ENCODE measurements around the gene CCDC82.

Gene CCDC82

DNA sequence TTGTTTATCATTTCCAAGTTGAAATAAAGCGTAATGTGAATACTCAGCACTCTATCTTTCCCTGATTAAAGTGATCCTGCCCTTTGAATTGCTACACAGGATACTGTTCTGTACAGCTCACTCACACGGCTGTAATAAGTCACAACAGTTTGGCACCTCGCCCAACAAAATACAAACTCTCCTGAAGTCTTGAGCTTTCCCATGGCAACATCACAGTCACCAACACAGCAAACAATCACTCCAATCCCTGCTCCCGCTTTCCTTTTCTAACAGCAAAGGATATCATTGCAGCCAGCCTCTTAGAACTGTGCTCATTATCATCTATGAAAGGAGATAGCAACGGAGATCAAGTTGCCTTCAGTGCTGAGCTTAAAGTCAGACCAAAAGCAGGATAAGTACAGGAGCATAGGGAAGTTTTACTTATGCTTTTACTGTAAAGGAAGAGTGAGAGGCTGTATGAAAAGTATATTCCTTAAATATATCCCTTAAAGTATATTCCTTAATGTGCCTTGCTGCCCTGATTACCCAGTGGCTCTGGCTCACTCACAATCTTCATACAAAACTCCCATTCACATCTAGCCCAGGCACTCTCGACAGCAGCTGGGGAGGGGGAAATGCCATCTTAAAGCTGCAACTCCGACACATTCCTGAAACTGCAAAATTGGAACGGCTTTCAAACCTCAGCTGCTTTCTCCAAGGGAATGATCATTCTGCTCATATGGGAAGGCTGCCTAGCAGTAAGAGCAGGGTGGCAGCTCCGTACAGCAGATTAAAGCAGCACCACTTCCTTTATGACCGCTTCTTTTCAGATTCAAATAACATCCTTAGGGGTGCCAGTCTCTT lies 82.6 kb downstream of the CCDC82 start:
- peak; percentile 100 for DNase-seq (ENCODE audit: low read depth)

GRCh38 chr11:96306600-96306932 lies 83.1 kb downstream of the CCDC82 start:
- no peak for DNase-seq (ENCODE audit: low read depth)

- DNase-seq (ENCODE audit: low read depth) = no peak
Measured at GRCh38 chr11:96306071-96306470, 83.6 kb downstream of the CCDC82 start.

DNA sequence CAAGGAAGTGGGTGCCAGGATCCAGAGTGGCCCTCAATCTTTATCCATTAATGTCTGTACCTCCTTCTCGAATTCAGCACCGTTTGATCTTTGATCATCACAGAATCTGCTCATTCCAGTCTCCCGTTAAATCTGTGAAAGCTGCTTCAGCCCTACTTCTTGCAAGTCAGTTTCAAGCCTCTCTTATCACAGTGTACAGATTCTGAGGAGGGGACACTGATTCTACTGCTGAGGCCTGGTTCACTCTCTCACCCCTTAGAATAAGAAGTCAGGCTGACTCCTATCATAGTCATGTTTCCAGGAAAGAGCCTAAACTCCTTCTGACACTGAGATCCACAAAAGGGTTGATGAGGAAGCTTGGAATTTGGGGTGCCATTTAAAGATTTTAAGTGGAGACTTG lies 85.7 kb downstream of the CCDC82 start:
- no peak for DNase-seq (ENCODE audit: low read depth)

GRCh38 chr11:96303064-96303463 lies 86.6 kb downstream of the CCDC82 start:
- DNase-seq (ENCODE audit: low read depth) = peak; percentile 91
